ENCODE results near the gene FBRSL1. TPM values are rescaled to one million over a fixed set of nuclear protein-coding genes. Genes with fewer than 3 reads are reported as not detected.

Gene FBRSL1
- total RNA-seq, 1 experiment from 2014 or later: 124 TPM

- intact Hi-C loops (cut with micrococcal nuclease): no loop called here
- no peaks in the 10 kb centered on the region for H4K20me1 ChIP-seq (ENCODE audit: insufficient read depth)
- no peak overlapping the region for H3K4me3 ChIP-seq (replicated peaks in 1 of 2; ENCODE audit: low read depth in 1 of 2, low read length in 2 of 2)
- no peaks in the 10 kb centered on the region for H3K36me3 ChIP-seq (ENCODE audit: control insufficient read depth in 1 of 2, insufficient read depth in 2 of 2, low read length in 2 of 2)
- no peaks in the 10 kb centered on the region for H3K79me2 ChIP-seq (ENCODE audit: insufficient read depth, low read length)
- ATAC-seq (no peak), DNase-seq (ENCODE audit: low read depth, low spot score) (no peak)
- ChIA-PET RAD21 (ENCODE audit: low non-redundant PET in 1 of 2, low total read pairs in 2 of 2, uncharacterized antibody in 2 of 2, unreplicated experiment in 2 of 2) (no interaction called here), POLR2A (no interaction called here), CTCF (no interaction called here)
- BruUV-seq (replicated peaks): no TSS peak
- H2AFZ ChIP-seq (ENCODE audit: low read depth, low read length, poor library complexity, severe bottlenecking): no peak overlapping the region
- H3K27me3 ChIP-seq (ENCODE audit: insufficient read depth, low read length): no peaks in the 10 kb centered on the region
- H3K27ac ChIP-seq (ENCODE audit: low read depth, low read length): no peak overlapping the region
- H3K9me2 ChIP-seq (ENCODE audit: insufficient read depth): no peaks in the 10 kb centered on the region
- peaks cover 0 to 13% of the 10 kb centered on the region in 2 experiments; a peak in 2 of 4 replicates for H3K4me1 ChIP-seq (ENCODE audit: control insufficient read depth in 1 of 2, insufficient read depth in 2 of 2, low read length in 2 of 2)
- no peak overlapping the region for H3K4me2 ChIP-seq (ENCODE audit: low read length)
- no peaks in the 10 kb centered on the region for H3K9me3 ChIP-seq (ENCODE audit: control insufficient read depth in 1 of 2, insufficient read depth in 1 of 2, low read depth in 1 of 2, low read length in 2 of 2)
- no peak overlapping the region for H3K9ac ChIP-seq (ENCODE audit: low read length)
- TF ChIP-seq POLR2A (IDR thresholded peaks at IDR 0.05; ENCODE audit: borderline replicate concordance, extremely low read depth, insufficient read depth, insufficient read length): no peak
- TF ChIP-seq SP1 (IDR thresholded peaks at IDR 0.05; ENCODE audit: low read depth): no peak
- no peak for TF ChIP-seq JUND (IDR thresholded peaks at IDR 0.05)
- TF ChIP-seq SIN3A (IDR thresholded peaks at IDR 0.05; ENCODE audit: low read depth): no peak
- TF ChIP-seq EZH2phosphoT487 (IDR thresholded peaks at IDR 0.05; ENCODE audit: borderline replicate concordance): no peak
- TF ChIP-seq MAX (IDR thresholded peaks at IDR 0.05): no peak
- TF ChIP-seq RAD21 (IDR thresholded peaks at IDR 0.05; ENCODE audit: low read depth): no peak
- no peak for TF ChIP-seq TCF7L2 (IDR thresholded peaks at IDR 0.05; ENCODE audit: borderline replicate concordance, extremely low read depth, insufficient read depth, insufficient read length)
- no peak for TF ChIP-seq CEBPB (IDR thresholded peaks at IDR 0.05; ENCODE audit: low read depth)
- TF ChIP-seq, protein P1, sequence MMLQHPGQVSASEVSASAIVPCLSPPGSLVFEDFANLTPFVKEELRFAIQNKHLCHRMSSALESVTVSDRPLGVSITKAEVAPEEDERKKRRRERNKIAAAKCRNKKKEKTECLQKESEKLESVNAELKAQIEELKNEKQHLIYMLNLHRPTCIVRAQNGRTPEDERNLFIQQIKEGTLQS (IDR thresholded peaks at IDR 0.05): no peak
- TF ChIP-seq ZFX (IDR thresholded peaks at IDR 0.05): no peak
- no peak for TF ChIP-seq ELF1 (IDR thresholded peaks at IDR 0.05; ENCODE audit: borderline replicate concordance, low read depth)
- TF ChIP-seq EGR1 (IDR thresholded peaks at IDR 0.05; ENCODE audit: low read depth): no peak
- no peak for TF ChIP-seq EZH2 (IDR thresholded peaks at IDR 0.05)
- TF ChIP-seq SRF (IDR thresholded peaks at IDR 0.05; ENCODE audit: low read depth): no peak
- TF ChIP-seq, protein P2, sequence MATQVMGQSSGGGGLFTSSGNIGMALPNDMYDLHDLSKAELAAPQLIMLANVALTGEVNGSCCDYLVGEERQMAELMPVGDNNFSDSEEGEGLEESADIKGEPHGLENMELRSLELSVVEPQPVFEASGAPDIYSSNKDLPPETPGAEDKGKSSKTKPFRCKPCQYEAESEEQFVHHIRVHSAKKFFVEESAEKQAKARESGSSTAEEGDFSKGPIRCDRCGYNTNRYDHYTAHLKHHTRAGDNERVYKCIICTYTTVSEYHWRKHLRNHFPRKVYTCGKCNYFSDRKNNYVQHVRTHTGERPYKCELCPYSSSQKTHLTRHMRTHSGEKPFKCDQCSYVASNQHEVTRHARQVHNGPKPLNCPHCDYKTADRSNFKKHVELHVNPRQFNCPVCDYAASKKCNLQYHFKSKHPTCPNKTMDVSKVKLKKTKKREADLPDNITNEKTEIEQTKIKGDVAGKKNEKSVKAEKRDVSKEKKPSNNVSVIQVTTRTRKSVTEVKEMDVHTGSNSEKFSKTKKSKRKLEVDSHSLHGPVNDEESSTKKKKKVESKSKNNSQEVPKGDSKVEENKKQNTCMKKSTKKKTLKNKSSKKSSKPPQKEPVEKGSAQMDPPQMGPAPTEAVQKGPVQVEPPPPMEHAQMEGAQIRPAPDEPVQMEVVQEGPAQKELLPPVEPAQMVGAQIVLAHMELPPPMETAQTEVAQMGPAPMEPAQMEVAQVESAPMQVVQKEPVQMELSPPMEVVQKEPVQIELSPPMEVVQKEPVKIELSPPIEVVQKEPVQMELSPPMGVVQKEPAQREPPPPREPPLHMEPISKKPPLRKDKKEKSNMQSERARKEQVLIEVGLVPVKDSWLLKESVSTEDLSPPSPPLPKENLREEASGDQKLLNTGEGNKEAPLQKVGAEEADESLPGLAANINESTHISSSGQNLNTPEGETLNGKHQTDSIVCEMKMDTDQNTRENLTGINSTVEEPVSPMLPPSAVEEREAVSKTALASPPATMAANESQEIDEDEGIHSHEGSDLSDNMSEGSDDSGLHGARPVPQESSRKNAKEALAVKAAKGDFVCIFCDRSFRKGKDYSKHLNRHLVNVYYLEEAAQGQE (IDR thresholded peaks at IDR 0.05; ENCODE audit: low read depth): no peak
Observed at GRCh38 chr12:132447327-132447720, 42.6 kb upstream of the FBRSL1 start.
